ENCODE results near the gene ART3. TPM values are rescaled to one million over a fixed set of nuclear protein-coding genes. Genes with fewer than 3 reads are reported as not detected.

Gene ART3
- total RNA-seq, 1 donor from 2014 or later: not detected

DNA sequence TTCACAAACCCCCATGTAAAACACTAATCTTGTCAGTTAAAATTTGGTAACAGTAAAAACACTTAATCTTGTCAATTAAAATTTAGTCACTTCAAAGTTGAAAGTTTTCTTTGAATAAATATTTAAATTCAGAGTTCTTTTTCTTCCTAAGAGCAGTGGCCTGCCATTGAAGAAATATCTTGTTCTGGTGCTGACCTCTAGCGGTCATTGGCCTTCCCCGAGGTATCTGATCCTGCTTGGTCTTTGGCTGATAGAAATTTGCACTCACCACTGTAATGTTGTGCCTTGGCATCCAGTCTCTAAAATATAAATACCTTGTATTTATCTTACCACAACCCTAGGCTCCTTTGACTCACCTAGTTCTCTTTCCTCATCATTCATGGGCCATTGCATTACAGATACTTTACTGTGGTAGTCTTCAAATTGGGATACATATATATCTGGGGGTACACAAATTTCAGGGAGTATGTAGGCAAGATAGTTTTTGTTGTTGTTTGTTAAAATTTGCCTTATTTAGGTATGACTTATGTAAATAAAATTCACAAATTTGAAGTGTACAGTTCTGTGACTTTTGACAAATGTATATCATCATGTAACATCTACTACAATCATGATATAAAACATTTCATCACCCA, 6.7 kb upstream of the ART3 start:
- DNase-seq (ENCODE audit: low read depth): peak; percentile 83

DNA sequence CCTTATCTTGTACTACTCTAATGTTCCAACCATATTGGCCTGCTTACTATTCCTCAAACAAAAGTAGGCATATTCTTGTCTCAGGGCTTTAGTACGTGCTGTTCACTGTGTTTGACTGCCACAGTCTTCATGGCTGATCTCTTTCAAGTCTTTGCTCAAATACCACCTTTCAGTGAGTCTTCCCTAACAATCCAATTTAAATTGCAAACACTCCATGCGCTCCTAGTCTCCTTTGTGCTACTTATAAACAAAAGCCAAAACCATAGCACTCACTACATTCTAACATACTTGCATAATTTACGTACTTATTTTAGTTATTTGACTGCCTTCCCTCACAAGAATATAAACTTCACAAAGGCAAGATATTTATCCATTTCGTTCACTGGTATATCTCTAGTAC, 1.7 kb upstream of the ART3 start:
- no peak for DNase-seq (ENCODE audit: low read depth)

DNA sequence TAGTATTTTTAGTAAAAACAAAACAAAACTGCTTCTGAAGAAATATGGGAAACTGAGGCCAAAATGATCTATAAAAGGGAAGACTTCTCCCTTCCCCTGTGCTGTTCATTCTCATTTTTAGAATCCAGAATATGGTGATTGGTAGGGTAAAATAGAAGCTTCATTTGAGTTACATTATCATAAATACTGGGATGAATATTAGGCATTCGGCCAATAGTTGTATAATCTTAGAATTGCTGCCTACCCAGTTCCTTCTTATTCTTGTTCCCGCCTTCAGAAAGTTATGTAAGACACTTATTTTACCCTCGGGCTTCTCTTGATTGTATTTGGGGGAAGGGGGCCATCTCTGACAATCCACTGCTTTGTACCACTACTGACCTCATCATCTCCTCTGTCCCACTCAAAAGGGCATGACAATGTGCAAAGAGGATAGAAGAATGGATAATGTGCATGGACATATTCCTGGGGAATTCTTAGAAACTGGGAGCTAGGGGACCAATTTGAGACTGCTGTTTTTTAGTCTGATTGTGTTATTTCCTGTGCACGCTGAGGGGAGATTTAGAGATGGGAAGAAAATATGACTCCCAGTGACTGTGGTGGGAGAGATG, 588 bp downstream of the ART3 start:
- no peak for DNase-seq (ENCODE audit: low read depth)

DNA sequence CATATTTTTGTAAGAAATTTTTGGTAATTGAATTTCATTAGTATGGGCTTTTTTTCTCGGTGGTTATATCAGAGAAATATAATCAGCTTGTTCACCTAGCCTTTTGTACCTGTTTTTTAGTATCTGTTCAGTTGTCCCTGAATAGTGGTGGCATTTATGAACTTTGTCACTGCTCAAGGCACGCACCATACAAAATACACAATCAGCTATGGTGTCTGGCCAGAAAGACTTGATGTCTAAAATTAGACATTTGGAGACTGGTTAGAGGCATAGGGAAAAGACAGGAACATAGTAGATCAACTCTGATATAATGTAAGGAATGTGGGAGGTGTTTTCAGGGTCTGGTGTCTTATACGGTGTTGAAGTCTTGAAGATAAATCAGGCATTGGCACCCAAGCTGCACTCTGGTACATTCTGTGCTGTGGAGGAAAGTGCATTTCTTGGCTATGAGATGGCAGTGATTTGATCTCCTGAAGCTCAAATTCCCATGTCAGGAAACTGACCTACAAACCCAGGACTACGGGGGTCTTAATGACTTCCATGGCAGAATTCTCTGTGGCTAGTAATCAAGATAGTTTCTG, 3.6 kb downstream of the ART3 start:
- DNase-seq (ENCODE audit: low read depth): no peak

DNA sequence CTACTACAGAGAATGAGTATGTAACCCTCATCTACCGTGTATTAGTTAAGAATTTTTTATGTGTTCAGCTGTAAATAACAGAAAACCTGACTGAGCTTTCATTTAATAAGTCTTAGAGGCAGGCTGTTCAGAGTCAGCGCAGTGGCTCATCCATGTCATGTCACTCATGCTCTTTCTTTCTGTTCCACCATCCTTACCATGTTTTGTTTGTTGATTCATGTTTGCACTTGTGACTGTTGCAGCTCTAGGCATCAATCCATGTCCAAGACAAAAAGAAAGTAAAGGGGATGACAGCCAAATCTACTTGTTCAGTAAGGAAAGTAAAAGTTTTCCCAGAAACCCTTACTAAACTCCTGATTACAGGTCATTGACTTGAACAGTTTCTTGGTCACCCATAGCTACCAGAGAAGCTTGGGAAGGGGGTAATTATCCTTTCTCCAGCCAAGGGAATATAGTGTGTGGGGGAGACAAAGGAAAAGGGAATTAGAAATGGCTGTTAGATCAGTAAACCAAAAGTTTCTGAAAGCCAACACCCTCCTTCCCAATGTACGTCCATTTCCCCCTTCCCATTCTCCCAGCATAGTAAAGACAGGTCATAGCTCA, 9.0 kb downstream of the ART3 start:
- no peak for DNase-seq (ENCODE audit: low read depth)

DNA sequence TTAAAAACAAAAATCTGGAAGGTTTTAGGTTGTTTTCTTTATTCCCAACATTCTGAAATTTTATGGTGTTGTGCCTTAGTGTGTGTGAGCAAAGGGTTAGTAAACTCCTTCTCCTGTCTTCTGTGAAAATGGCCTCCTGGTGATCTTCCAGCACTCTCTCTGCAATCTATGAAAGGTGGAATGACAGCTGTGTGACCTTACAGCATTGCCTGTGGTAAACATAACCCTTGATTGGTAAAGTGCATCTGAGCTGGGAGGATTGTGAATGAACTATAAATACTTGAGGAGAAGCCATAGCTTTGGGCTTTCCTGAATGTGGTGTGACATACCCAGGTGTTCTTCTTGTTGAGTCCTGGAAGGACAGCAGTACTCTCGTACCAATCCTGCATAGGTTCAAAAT, 10.0 kb downstream of the ART3 start:
- peak; percentile 45 for DNase-seq (ENCODE audit: low read depth)

DNA sequence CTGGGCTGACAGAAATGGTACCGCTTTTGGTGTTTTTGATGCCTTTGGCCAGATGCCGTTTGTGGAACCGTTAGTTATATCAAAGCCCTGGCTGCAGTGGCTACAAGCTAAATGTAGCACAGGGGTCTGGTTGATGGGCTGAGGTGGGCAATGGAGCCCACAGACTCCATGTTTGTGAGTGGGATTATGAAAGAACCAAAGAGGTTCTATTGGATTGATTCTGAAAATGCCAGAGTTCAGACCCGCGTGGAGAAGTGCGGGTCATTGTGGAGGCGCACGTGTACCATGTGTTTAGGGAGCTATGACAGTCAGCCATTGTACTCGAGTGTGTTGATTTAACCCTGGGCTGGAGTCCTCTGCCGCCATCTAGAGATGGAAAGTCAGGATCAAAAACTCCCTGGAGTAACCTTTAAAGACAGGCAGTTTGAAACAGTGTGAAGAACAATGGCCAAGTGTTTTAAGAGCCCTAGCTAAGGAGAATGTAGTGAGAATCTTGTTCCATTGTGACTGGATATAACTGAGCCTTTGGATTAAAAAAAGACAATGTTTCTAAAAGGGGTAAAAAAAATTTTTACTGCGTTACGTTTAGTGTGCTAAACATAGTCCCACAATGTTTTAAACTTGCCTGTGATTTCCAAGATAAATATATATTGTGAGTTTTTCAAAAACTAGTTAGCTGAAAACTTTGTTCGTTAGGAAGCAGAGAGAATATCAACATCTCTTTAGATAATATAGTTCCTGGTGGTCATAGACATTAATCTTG, 12.7 kb downstream of the ART3 start:
- peak; percentile 81 for DNase-seq (ENCODE audit: low read depth)

DNA sequence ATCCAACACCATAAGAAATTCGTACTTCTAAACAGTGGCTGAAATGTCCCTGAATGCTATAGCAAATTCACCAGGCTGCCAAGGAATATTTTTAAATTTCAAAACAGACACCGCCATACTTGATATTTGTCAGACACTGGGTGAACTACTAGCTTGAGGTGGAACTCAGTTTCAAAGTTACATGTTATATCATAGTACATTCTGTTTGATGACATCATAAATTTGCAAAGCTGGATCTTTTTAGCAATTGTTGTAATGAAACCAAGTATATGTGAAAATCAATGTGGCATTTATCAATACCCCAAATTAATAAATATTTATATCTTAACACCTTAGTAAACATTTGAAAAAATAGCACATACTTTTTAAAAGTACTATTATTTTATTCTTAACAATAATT, 14.2 kb downstream of the ART3 start:
- DNase-seq (ENCODE audit: low read depth): no peak

DNA sequence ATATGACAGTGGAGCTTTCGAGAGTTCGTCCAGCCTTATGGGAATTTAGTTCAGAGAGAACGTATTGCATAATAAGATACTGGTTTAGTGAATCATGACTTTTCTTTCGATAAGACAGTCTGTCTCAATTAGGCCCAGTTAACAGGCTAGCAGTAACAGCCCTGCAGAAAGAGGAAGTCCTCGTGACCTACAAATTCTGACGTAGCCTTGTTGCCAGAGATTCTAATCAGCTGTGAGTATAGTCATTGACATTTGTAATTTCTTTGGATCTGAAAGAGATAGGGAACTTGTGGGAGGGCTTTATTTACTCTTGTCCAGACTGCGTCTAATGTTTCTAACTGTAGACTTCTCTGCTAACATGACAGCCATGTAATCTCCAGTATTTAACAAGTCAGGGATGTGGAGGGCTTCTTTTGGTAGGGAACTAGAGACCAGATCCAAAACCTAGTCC, 15.8 kb downstream of the ART3 start:
- DNase-seq (ENCODE audit: low read depth): no peak

DNA sequence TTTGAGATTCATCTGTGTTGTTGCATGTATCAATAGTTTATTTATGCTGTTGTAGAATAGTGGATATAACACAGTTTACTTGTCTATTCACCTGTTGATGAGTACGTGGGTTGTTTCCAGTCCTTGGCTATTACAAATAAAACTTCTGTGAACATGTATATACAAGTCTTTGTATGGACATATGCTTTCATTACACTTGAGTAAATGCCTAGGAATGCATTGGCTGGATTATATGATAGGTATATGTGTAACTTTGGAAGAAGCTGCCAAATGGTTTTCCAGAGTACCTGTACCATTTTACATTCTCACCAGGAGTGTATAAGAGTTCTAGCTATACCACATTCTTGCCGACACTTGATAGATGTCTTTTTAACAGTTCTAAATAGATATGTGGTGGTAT, 16.5 kb downstream of the ART3 start:
- DNase-seq (ENCODE audit: low read depth): no peak

DNA sequence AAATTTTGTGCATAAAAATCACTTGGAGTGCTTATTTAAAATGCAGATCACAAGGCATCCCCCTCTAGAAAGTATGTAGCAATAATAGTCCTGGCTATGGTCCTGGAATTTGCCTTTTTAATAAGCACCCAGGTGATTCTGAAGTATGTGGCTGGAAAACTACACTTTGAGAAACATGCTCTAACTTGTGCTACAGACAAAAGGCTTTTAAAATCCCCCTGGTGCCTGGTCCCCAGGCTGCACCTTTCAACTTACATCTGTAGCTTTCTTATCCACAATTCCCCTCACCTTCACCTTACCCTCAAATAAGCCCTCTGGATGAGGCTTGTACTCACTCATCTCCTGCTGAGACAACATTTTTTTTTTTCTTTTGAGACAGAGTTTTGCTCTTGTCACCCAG, 21.1 kb downstream of the ART3 start:
- DNase-seq (ENCODE audit: low read depth): no peak

DNA sequence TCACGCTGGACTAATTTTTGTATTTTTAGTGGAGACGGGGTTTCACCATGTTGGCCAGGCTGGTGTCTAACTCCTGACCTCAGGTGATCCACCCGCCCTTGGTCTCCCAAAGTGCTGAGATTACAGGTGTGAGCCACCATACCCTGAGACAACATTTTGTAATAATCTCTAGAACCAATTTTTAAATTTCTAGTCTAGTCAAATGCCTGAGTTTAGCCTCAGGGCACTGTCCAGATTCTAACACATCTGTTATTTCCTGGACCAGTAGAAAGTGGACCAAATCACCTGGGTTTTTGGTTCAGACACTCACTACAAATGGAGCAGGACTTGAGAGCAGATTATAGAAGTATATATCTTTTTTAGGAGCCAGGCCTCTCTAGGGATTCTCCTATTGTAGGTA, 21.6 kb downstream of the ART3 start:
- no peak for DNase-seq (ENCODE audit: low read depth)

DNA sequence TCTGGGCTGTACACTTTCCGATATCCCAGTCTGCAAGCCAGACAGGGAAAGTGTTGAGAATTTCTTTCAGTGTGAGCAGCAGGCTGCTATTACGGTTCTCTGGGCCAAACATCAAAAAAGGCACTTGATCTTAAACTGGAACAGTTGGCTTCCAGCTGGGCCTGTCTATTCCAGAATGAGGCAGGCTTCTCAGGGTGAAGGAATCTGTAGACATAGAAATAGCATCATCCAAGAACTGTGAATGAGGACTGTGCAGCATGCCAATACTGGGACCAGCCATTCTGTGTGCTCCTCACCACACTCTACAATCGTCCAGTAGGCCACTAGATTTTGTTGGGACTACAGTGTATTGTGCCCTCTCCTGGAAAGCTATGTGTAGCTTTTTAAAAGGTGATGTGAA, 31.1 kb downstream of the ART3 start:
- DNase-seq (ENCODE audit: low read depth): peak; percentile 86

DNA sequence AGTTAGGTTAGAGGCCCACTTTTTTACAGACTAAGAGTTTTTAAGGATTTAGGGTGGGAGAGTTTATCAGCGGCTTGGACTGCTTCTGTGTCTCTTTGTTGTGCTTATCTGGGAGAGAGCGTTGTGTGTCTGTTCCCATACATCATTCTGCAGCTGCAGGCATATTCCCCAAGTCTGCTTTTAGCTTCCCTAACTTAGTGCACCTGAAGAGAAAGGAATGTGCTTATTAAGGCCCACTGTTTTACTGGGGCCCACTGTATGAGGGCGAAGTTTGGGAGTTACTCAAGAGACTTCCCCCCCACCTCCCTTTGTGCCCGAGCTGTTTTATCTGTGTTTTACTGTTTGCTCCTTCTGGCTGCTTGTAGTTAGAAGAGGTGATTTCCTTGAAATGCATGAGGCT, 31.9 kb downstream of the ART3 start:
- no peak for DNase-seq (ENCODE audit: low read depth)

DNA sequence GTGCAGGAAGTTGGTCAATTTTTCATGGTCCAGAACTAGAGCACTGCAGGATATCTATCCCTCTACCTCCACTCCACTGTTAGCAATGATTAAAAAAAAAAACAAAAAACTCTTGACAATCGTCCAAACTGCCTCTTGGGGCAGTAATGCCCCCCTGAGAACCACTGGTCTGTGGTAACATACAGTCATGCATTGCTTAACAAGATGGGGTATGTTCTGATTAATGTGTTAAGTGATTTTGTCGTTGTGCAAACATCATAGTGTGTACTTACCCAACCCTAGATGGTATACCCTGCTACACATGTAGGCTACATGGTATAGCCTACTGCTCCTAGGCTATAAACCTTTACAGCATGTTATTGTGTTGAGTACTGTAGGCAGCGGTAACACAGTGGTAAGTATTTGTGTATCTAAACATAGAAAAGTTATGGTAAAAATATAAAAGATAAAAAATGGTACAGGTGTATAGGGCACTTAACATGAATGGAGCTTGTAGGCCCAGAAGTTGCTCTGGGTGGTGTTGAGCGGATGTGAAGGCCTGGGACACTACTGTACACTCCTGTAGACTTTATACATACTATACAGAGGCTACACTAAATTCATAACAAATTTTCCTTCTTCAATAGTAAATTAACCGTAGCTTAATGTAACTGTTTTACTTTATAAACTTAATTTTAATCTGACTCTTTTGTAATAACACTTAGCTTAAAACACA, 34.1 kb downstream of the ART3 start:
- no peak for DNase-seq (ENCODE audit: low read depth)

DNA sequence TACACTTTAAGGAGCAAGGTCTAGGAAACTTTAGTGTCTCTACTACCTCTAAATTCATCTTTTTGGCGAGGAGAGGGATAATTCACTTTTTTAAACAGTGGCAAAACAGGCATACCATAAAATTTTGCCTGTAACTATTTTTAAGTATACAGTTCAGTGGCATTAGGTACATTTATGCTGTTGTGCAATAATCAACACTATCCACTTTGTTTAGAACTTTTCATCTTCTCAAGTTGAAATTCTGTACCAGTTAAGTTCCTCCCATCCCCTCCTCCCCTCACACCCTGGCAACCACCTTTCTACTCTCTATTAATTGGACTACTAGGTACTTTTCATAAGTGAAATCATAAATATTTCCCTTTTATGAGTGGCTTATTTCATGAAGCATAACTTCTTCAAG, 42.3 kb downstream of the ART3 start:
- DNase-seq (ENCODE audit: low read depth): no peak

DNA sequence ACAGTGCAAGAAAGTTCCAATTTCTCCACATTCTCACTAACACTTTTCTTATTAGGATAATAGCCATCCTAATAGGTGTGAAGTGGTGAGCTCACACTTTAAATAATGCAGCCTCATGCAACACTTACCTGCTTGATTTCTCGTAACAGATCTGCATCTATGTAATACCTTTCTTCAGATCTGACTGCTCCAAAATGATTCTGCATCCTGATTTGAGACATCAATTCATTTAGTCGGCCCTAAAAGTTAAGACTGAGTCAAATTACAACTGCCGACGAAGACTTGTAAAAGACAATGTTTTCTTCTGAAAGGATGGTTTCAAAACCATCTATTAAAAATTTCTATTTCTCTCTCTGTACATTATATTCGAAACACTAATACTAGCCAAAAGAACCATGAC, 43.0 kb downstream of the ART3 start:
- DNase-seq (ENCODE audit: low read depth): no peak

DNA sequence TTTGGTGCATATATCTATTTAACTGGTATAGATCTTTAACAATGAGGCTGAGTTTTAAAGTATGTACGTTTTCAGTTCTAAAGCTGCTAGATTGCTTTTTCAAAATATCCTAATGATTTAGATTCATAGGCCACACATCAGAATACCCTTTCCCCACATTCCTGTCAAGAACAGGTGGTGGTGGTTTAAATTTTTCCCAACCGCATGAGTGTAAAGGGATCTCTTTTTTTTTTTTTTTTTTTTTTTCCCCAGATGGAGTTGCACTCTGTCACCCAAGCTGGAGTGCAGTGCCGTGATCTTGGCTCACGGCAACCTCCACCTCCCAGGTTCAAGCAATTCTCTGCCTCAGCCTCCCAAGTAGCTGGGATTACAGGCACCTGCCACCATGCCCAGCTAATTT, 45.7 kb downstream of the ART3 start:
- DNase-seq (ENCODE audit: low read depth): peak; percentile 38

DNA sequence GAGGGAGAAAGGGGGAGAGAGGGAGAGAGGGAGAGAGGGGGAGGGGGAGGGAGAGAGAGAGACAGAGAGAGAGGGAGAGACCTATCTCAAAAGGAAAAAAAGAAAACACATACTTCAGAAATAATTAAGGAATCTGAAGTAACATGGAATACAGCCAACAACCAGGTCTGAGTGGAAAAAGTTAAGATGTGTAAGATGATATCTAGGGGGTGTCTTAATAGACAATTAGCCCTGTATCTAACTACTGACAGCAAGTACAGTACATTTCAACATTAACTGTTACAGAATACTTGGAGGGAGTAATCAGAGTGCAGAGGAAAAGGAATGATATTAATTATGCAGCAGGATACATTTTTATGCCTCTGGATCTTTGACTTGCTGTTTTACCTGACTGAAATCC, 51.3 kb downstream of the ART3 start:
- no peak for DNase-seq (ENCODE audit: low read depth)

DNA sequence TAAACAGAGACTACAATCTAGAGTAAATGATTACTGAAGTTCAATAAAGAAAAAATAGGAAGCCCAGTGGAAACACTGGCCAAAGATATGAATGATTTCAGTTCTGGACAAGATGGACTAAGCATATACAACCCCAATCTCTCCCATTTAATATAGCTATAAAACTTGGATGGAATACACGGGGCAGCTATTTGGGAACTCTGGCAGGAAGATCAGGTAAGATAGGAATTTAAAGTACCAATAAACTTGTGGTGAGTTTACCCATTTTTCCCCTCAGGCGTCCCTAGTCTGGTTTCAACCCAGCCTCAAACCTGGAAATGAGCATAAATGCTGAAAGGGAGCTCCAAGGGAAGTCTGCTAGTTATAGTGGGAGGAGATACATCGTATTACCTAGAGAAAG, 53.2 kb downstream of the ART3 start:
- no peak for DNase-seq (ENCODE audit: low read depth)

DNA sequence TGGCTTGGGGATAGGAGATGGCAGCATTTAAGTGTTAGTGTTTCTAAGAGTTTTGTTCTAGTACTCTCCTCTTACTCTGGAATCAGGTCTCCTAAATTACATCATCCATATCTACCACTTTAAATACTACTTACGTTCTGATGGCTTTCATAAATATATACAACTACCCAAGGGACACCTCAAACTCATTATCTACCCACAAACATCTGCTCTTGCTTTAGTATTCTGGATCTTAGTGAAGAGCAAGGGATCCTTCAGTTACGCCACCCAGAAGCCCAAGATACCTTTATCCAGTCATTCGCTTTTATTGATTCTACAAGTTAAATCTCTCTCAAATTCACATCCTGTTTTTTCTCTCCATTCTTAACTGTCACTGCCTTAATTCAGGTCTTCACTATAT, 66.7 kb downstream of the ART3 start:
- no peak for DNase-seq (ENCODE audit: low read depth)

All from myocyte (in vitro differentiated cells).